Activated T-helper 1 cell treated with anti-CD3 and anti-CD28 coated beads, Interleukin-12 subunit alpha, Interleukin-12 subunit beta, Interleukin-2, Interleukin-4 antibody, amounts not matched to agents 30 ng/mL and 10 ng/mL and 1 ng/mL, durations not matched to agents 14 hours and 24 hours and 36 hours (primary cell): Measurements from ENCODE around the gene CD37. TPM values are rescaled to one million over a fixed set of nuclear protein-coding genes. Genes with fewer than 3 reads are reported as not detected.

Experiments
- DNase-seq: peaks from one replicate; pipeline ENCODE4 v3.0.0; 2021; ENCODE audit warnings: low spot score
- H3K27ac Mint-ChIP-seq: one replicate; pipeline ENCODE4 v1.8.0; 2021; ENCODE audit warnings: mild to moderate bottlenecking, mixed read lengths
- H3K27me3 Mint-ChIP-seq: one replicate; pipeline ENCODE4 v1.8.0; 2022; ENCODE audit warnings: mild to moderate bottlenecking, moderate library complexity, mixed read lengths; ENCODE audit not compliant: insufficient read depth
- H3K36me3 Mint-ChIP-seq: one replicate; pipeline ENCODE4 v1.8.0; 2021; ENCODE audit warnings: low read depth, mixed read lengths
- H3K4me1 Mint-ChIP-seq: one replicate; pipeline ENCODE4 v1.8.0; 2021; ENCODE audit warnings: low read depth, mixed read lengths
- H3K4me3 Mint-ChIP-seq: one replicate; pipeline ENCODE4 v1.8.0; 2021; ENCODE audit warnings: mild to moderate bottlenecking, moderate library complexity, mixed read lengths
- H3K9me3 Mint-ChIP-seq: one replicate; pipeline ENCODE4 v1.8.0; 2021; ENCODE audit warnings: mixed read lengths
- intact Hi-C: fragments of 100-400 bp; cut with micrococcal nuclease; formaldehyde crosslinking; loops from one replicate; pipeline ENCODE4 v1.15.1; 2024
- total RNA-seq: library from RNA; stranded (reverse); gene quantifications from 2 replicates; pipeline ENCODE4 v1.2.3, GENCODE V29; 2022

CD37 gene
- total RNA-seq, 1 donor from 2014 or later: 129 TPM

DNA sequence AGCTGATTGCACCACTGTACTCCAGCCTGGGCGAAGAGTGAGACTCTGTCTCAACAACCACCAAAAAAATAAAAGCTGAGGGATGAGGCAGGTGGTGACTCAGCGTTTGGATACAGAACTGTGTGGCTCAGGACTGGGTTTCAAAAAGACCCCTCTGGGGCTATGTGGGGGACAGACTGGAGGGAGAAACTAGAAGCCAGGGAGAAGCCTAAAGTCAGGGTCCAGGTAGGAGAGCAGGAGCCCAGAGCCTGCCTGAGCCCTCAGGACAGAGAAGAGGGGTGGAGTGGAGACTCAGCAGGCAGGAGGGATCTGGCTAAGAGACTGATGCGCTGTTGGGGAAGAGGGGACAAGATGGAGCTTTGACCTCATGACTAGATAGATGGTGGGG, 1.8 kb upstream of the CD37 start:
- intact Hi-C loops: no loop called here
- no peaks in the 10 kb centered on the region for H3K27me3 Mint-ChIP-seq
- DNase-seq: no peak
- peaks cover 73% of the 10 kb centered on the region for H3K4me1 Mint-ChIP-seq
- peak overlapping the region; percentile 85 for H3K4me3 Mint-ChIP-seq
- H3K27ac Mint-ChIP-seq: peak overlapping the region; percentile 95
- peaks cover 17% of the 10 kb centered on the region for H3K36me3 Mint-ChIP-seq
- no peaks in the 10 kb centered on the region for H3K9me3 Mint-ChIP-seq

DNA sequence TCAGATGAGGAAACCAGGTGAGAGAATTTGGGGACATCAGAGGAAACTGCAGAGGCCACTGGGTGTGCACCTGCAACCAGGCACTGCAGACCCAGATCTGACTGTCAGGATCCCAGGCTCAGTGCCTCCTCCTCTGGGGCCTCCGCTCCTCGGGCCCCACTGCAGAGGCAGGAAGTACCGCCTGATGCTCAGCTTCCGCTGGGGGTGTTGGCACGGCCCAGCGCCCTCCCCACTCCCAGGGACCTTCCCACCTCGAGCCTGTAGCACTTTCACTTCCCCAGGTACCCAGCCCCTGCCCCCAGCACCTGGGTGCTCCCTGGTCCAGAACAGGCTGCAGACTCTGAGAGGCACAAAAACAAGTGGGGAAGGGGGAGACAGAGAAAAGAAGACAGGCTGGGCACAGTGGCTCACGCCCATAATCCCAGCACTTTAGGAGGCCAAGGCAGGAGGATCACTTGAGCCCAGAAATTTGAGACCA, 1.4 kb upstream of the CD37 start:
- H3K36me3 Mint-ChIP-seq: peaks cover 21% of the 10 kb centered on the region
- no peaks in the 10 kb centered on the region for H3K9me3 Mint-ChIP-seq
- peak overlapping the region; percentile 85 for H3K4me3 Mint-ChIP-seq
- DNase-seq: peak; percentile 70
- intact Hi-C loops: loop anchor here (2.0 kb wide), 2 partner anchors 107 to 137 kb away; no protein-coding TSS in a partner anchor
- H3K27me3 Mint-ChIP-seq: no peaks in the 10 kb centered on the region
- H3K27ac Mint-ChIP-seq: peak overlapping the region; percentile 95
- H3K4me1 Mint-ChIP-seq: peaks cover 74% of the 10 kb centered on the region

DNA sequence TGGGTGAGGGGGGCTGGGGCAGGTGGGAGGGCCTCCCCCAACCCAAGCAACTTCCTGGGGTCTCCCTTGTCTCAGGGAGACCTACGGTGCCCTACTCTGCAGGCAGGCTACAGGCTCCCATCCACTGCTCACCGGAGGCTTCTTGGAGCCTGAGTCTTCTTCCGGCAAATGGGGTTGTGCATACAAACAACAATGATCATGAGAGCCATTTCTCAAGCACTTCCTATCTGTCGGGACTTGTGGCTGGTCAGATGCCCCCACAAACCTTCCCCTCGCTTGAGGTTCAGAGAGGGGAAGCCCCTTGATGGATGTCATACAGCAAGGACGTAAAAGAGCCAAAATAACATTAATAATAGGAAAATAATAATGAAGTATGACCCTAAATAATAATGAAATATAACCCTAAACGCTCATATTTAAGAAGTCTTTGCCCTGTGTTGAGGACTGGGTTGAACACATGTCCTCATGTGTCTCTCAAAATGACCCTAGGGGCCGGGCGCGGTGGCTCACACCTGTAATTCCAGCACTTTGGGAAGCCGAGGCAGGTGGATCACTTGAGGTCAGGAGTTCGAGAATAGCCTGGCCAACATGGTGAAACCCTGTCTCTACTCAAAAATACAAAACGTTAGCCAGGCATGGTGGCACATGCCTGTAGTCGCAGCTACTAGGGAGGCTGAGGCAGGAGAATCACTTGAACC, 727 bp downstream of the CD37 start:
- no peak for DNase-seq
- Mint-ChIP-seq H3K4me1 (peaks cover 72% of the 10 kb centered on the region), H3K9me3 (no peaks in the 10 kb centered on the region), H3K27ac (peak overlapping the region; percentile 99), H3K4me3 (peak overlapping the region; percentile 96), H3K27me3 (no peaks in the 10 kb centered on the region), H3K36me3 (peaks cover 29% of the 10 kb centered on the region)
- intact Hi-C loops: loop anchor here (1.0 to 2.0 kb wide), 3 partner anchors 27 to 135 kb away; partner anchors contain the start of gene DKKL1

DNA sequence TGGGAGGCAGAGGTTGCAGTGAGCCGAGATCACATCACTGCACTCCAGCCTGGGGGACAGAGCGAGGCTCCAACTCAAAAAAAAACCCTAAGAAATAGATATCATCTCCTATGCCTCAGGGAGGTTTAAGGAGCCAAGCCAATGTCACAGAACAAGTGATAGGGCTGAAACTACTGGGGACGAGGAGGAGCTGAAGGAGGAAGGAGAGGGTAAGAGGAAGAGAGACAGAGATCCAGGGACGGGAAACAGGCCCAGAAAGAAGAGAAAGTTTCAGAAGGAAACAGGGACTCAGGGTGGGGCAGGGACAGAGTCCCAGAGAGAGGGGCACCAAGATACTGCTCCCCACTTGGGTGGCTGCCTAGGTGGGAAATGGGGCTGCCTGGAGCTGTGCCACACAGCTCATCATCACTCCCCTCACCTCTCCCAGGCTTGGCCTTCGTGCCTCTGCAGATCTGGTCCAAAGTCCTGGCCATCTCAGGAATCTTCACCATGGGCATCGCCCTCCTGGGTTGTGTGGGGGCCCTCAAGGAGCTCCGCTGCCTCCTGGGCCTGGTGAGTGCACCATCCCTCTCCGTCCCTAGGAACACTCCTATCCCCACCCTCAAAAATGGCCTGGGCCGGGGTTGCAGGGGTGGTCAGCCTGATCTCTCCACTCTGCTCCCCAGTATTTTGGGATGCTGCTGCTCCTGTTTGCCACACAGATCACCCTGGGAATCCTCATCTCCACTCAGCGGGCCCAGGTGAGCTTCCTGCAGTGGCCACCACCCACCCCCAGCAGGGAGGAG, 1.5 kb downstream of the CD37 start:
- peak overlapping the region; percentile 96 for H3K4me3 Mint-ChIP-seq
- peak overlapping the region; percentile 37 for H3K27ac Mint-ChIP-seq
- H3K27me3 Mint-ChIP-seq: no peaks in the 10 kb centered on the region
- H3K9me3 Mint-ChIP-seq: no peaks in the 10 kb centered on the region
- intact Hi-C loops: no loop called here
- DNase-seq: no peak
- H3K4me1 Mint-ChIP-seq: peaks cover 64% of the 10 kb centered on the region
- peaks cover 27% of the 10 kb centered on the region for H3K36me3 Mint-ChIP-seq

DNA sequence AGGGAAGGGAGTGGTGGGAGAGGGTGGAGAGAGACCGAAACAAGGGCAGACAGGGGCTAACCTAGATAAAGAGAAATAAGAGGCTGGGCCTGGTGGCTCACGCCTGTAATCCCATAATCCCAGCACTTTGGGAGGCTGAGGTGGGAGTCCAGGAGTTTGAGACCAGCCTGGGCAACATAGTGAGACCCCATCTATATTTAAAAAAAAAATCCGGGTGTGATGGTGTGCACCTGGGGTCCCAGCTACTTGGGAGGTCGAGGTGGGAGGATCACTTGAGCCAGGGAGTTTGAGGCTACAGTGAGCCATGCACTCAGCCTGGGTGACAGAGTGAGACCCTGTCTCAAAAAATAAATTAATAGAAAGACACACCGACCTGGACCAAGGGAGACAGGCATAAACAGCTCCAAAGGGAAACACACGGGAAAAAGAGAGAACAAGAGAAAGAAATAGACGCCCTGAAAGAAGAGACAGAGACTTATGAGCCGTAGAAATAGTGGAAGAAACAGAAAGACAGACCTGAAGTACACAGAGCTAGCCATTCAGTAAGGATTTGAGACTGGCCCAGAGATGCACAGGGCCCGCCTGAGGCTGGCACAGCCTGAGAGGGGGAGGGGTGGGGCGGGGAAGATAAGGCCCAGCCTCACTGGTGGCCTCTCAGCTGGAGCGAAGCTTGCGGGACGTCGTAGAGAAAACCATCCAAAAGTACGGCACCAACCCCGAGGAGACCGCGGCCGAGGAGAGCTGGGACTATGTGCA, 2.2 kb downstream of the CD37 start:
- H3K36me3 Mint-ChIP-seq: peaks cover 25% of the 10 kb centered on the region
- peaks cover 57% of the 10 kb centered on the region for H3K4me1 Mint-ChIP-seq
- intact Hi-C loops: no loop called here

DNA sequence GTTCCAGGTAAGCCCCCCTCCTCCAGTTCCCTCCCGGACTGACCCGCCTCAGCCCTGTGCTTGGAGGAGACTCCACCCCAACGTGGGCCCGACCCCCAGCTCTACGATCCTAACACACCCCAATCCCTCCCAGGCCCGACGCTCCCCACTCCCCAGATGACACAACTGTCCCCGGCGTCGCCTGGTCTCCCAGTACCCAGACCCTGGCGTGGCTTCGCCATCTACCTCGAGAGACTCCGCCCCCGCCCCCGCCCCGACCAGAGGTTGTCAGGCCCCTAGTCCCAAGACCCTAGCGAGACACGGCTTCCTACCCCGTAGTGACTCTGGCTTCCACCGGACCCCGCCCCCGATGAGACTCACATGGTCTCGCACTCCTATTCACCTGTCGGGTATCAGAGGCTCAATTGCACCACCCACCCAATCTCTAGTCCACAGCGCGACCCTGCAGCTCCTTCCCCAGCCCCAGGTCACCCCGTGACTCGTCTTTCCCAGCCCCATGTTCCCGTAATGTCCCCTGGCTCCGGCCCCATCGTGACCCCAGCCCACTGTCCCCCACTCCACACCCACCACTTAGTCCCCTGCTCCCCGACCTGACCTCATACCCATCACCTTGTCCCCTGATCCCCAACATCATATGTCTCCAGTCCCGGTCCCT, 2.9 kb downstream of the CD37 start:
- H3K9me3 Mint-ChIP-seq: no peaks in the 10 kb centered on the region
- DNase-seq: no peak
- H3K27ac Mint-ChIP-seq: no peak overlapping the region
- H3K27me3 Mint-ChIP-seq: no peaks in the 10 kb centered on the region
- H3K36me3 Mint-ChIP-seq: peaks cover 25% of the 10 kb centered on the region
- H3K4me3 Mint-ChIP-seq: peak overlapping the region; percentile 47
- H3K4me1 Mint-ChIP-seq: peaks cover 52% of the 10 kb centered on the region
- intact Hi-C loops: no loop called here

More for the DNA sequence above, 2.2 kb downstream of the CD37 start:
- Mint-ChIP-seq H3K4me3 (peak overlapping the region; percentile 57), H3K27ac (peak overlapping the region; percentile 9), H3K27me3 (no peaks in the 10 kb centered on the region), H3K9me3 (no peaks in the 10 kb centered on the region)
- DNase-seq: no peak

DNA sequence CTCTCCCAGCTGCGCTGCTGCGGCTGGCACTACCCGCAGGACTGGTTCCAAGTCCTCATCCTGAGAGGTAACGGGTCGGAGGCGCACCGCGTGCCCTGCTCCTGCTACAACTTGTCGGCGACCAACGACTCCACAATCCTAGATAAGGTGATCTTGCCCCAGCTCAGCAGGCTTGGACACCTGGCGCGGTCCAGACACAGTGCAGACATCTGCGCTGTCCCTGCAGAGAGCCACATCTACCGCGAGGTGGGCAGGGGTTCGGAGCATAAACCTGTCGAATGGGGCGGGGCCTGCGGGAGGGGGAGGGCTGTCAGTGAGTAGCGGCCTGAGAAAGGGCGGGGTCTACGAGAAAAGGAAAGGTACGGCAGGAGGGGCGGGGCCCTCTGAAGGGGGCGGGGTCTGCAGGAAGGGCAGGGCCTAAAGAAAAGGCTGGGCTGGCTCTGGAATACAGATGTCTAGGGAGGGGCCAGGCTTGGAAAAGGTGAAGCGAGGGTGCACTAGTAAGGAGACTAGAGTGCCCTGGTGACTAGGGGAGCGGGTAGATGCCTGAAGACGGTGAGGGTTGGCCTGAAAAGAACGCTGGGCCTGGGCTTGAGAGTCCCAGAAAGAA, 3.6 kb downstream of the CD37 start:
- intact Hi-C loops: no loop called here
- no peaks in the 10 kb centered on the region for H3K27me3 Mint-ChIP-seq
- peaks cover 25% of the 10 kb centered on the region for H3K36me3 Mint-ChIP-seq
- peak overlapping the region; percentile 47 for H3K4me3 Mint-ChIP-seq
- no peak for DNase-seq
- no peaks in the 10 kb centered on the region for H3K9me3 Mint-ChIP-seq
- H3K27ac Mint-ChIP-seq: no peak overlapping the region
- peaks cover 45% of the 10 kb centered on the region for H3K4me1 Mint-ChIP-seq

DNA sequence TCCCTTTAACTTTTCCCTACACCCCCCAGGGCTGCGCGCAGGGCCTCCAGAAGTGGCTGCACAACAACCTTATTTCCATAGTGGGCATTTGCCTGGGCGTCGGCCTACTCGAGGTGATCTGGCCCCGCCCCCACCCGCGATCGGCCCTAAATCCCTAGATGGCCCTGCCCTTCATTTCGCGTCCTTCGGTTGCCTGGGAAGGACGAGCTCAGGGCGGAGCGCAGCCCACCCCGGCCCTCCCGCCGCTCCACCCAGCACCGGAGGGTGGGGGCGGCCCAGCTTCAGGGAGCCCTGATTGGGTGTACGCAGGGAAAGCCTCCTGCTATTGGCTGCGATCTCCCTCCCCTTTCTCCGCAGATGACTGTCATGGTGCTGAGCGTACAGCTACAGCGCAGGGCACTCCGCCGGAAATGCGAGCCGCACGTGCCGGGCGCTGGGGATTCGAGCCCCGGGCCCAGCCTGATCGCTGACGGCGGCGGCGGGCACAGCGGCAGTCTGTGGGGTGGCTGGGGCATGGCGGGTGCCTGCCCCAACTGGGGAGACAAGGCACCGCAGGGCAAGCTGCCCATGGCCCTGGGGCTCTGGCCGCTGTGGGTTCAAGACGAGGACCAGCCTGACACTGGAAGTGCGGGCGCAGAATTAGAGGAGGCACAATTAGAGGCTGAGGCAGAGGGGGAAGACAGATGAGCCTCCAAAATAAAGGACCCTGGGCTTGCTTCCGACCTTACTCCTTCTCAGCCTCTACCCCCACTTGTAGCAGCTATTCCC, 4.3 kb downstream of the CD37 start:
- intact Hi-C loops: no loop called here
- Mint-ChIP-seq H3K4me3 (no peak overlapping the region), H3K27ac (no peak overlapping the region), H3K36me3 (peaks cover 25% of the 10 kb centered on the region), H3K27me3 (no peaks in the 10 kb centered on the region), H3K9me3 (no peaks in the 10 kb centered on the region), H3K4me1 (peaks cover 39% of the 10 kb centered on the region)
- no peak for DNase-seq

DNA sequence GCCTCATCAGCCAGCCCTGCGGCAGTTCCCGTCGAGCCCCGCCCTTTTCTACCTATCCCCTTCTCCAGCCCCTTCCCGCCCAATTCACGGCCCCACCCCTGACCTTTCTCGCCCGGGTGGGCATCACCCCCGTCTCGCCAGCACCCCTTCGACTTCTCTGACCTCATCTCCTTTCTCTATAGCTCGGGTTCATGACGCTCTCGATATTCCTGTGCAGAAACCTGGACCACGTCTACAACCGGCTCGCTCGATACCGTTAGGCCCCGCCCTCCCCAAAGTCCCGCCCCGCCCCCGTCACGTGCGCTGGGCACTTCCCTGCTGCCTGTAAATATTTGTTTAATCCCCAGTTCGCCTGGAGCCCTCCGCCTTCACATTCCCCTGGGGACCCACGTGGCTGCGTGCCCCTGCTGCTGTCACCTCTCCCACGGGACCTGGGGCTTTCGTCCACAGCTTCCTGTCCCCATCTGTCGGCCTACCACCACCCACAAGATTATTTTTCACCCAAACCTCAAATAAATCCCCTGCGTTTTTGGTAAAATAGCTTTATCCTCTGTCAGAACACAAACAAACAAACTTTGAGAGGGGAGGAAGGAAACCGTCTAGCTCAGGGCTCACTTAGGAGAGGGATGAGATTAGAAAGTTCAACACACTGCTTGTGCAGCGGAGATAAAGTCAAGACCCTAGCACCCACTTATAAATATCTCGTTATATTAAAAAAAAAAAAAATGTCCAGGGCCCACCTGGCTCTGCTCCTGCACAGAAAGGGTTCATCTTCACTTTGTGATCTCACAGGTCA, 5.1 kb downstream of the CD37 start:
- intact Hi-C loops: no loop called here
- peaks cover 37% of the 10 kb centered on the region for H3K4me1 Mint-ChIP-seq
- no peak overlapping the region for H3K4me3 Mint-ChIP-seq
- DNase-seq: no peak
- no peaks in the 10 kb centered on the region for H3K9me3 Mint-ChIP-seq
- H3K36me3 Mint-ChIP-seq: peaks cover 29% of the 10 kb centered on the region
- H3K27ac Mint-ChIP-seq: no peak overlapping the region
- H3K27me3 Mint-ChIP-seq: no peaks in the 10 kb centered on the region

DNA sequence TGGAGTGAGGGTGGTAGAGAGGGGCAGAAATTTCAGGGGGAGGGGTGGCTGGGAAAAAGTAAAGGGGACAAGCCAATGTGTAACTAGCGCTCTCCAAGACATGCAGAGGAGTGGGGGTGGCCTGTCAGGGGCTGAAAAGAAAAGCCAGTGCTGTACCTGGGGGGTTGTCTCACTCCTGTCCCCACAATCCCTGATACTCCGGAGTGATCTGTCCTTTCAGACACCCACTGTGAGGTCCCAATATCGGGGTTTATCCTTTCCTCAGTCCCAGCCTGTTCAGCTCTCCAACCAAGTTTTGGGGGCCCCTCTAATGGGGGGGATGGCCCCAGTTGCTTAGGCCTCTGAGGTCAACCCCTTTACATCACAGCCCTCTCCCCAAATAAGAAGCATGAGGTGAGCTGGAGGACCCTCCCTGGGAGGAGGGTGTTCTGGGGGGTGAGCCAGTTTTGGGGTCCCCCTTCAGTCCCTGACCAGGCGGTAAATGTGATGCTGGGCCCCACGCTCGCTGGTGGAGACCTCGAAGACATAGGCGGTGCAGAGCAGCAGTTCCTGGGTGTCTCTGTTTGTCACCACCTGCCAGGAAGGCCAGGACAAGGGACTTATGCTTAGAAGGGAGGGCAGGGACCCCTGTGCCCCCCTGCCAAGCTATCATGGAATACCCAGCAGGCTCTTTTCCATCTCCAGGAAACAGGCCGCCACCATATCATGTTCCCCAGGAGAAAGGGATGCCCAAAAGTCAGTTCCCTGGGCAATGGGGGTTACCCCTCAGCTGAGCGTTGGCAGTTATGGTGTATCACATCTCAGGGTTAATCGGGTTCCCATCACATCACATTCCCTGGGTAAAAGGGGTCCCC, 5.9 kb downstream of the CD37 start:
- no peak overlapping the region for H3K4me3 Mint-ChIP-seq
- no peaks in the 10 kb centered on the region for H3K9me3 Mint-ChIP-seq
- H3K4me1 Mint-ChIP-seq: peaks cover 28% of the 10 kb centered on the region
- no peak for DNase-seq
- H3K27ac Mint-ChIP-seq: no peak overlapping the region
- H3K27me3 Mint-ChIP-seq: no peaks in the 10 kb centered on the region
- intact Hi-C loops: no loop called here
- peaks cover 29% of the 10 kb centered on the region for H3K36me3 Mint-ChIP-seq
